Keratinocyte (primary cell): ENCODE data around the gene ZDHHC9. TPM values are rescaled to one million over a fixed set of nuclear protein-coding genes. Genes with fewer than 3 reads are reported as not detected.

Experiments used
- DNase-seq: peaks from one replicate; pipeline ENCODE4 v3.0.0-alpha.2; 2011; ENCODE audit warnings: low read depth, missing footprints, low spot score
- FAIRE-seq: peaks from 2 replicates; lab custom pipeline; 2011; peaks lifted over from hg19 to GRCh38; lab: Jason Lieb, UNC
- H2AFZ ChIP-seq: 2 replicates; pipeline ENCODE4 v1.6.0; 2012; ENCODE audit warnings: low read length, control low read depth, inconsistent platforms; ENCODE audit not compliant: control insufficient read depth
- H3K27ac ChIP-seq: 2 replicates; pipeline ENCODE4 v1.5.1; 2011; ENCODE audit warnings: low read length; ENCODE audit not compliant: control insufficient read depth, insufficient read depth
- H3K27me3 ChIP-seq: 3 replicates; pipeline ENCODE4 v1.6.0; 2011; ENCODE audit warnings: low read length; ENCODE audit not compliant: control insufficient read depth, insufficient read depth; ENCODE audit errors: extremely low read depth
- H3K36me3 ChIP-seq, 2 experiments: 2 replicates in 1 of 2; 3 replicates in 1 of 2; pipeline ENCODE4 v1.5.1; 2011; ENCODE audit warnings: low read length in 2 of 2, mild to moderate bottlenecking in 1 of 2; ENCODE audit not compliant: control insufficient read depth in 2 of 2, insufficient read depth in 2 of 2; ENCODE audit errors: extremely low read depth in 1 of 2
- H3K4me1 ChIP-seq: 3 replicates; pipeline ENCODE4 v1.5.1; 2011; ENCODE audit warnings: low read length; ENCODE audit not compliant: control insufficient read depth, insufficient read depth; ENCODE audit errors: extremely low read depth
- H3K4me2 ChIP-seq: 3 replicates; pipeline ENCODE4 v1.6.0; 2011; ENCODE audit warnings: low read depth, low read length; ENCODE audit not compliant: control insufficient read depth, insufficient read depth; ENCODE audit errors: extremely low read depth
- H3K4me3 ChIP-seq, 3 experiments: fragments of 200-600 bp in 1 of 3; sonication (generic) in 1 of 3; 2 replicates in 2 of 3; 3 replicates in 1 of 3; pipeline ENCODE4 v1.5.1; 2011 to 2016; ENCODE audit warnings: low read length in 3 of 3, mild to moderate bottlenecking in 3 of 3, control low read depth in 2 of 3, inconsistent platforms in 1 of 3, low read depth in 1 of 3, mixed read lengths in 1 of 3, mixed run types in 1 of 3, moderate library complexity in 1 of 3; ENCODE audit not compliant: control insufficient read depth in 2 of 3, insufficient read depth in 2 of 3; ENCODE audit errors: extremely low read depth in 1 of 3
- H3K79me2 ChIP-seq: 2 replicates; pipeline ENCODE4 v1.6.0; 2012; ENCODE audit warnings: low read length; ENCODE audit not compliant: control insufficient read depth, insufficient read depth
- H3K9ac ChIP-seq: 3 replicates; pipeline ENCODE4 v1.6.0; 2011; ENCODE audit warnings: low read length; ENCODE audit not compliant: control insufficient read depth, insufficient read depth; ENCODE audit errors: extremely low read depth
- H3K9me1 ChIP-seq: 3 replicates; pipeline ENCODE4 v1.6.0; 2011; ENCODE audit warnings: low read length; ENCODE audit not compliant: control insufficient read depth, insufficient read depth; ENCODE audit errors: extremely low read depth
- H3K9me3 ChIP-seq: 2 replicates; pipeline ENCODE4 v1.5.1; 2012; ENCODE audit warnings: low read depth, low read length; ENCODE audit not compliant: control insufficient read depth
- H4K20me1 ChIP-seq: 3 replicates; pipeline ENCODE4 v1.6.0; 2011; ENCODE audit warnings: low read length; ENCODE audit not compliant: control insufficient read depth, insufficient read depth; ENCODE audit errors: extremely low read depth
- EZH2 ChIP-seq: IDR thresholded peaks from one replicate; pipeline ENCODE4 v1.6.1; 2012; ENCODE audit warnings: inconsistent platforms, mild to moderate bottlenecking, low read length, moderate library complexity
- dilution Hi-C: fragments of 300-500 bp; cut with MboI; formaldehyde crosslinking; loops from one replicate; pipeline ENCODE4 v1.7.0; 2020; ENCODE audit warnings: low sequenced_read_pairs; ENCODE audit not compliant: extremely low pct_ligation_motif_present
- polyA plus RNA-seq, 5 experiments: library from polyadenylated mRNA; depleted of rRNA in 3 of 5; stranded (reverse) in 3 of 5; stranded (forward) in 1 of 5; unstranded in 1 of 5; fragments of >200 nt; gene quantifications; 1 replicate in 1 of 5; 2 replicates in 3 of 5; 3 replicates in 1 of 5; pipeline versions ENCODE4 v1.2.1 to v1.2.3, GENCODE V29; 2011 to 2012; ENCODE audit warnings: missing spikeins in 2 of 5, low read depth in 1 of 5, low replicate concordance in 1 of 5
- TF ChIP-seq, protein P1 (sequence below), 3 experiments: IDR thresholded peaks in 1 of 3; conservative IDR thresholded peaks in 1 of 3; optimal IDR thresholded peaks in 1 of 3; 2 replicates in 2 of 3; 3 replicates in 1 of 3; pipeline versions ENCODE3 to v1.5.1; 2011; ENCODE audit warnings: low read length in 3 of 3, mild to moderate bottlenecking in 3 of 3, moderate library complexity in 2 of 3, control low read depth in 1 of 3, inconsistent platforms in 1 of 3; ENCODE audit not compliant: insufficient read depth in 2 of 3; ENCODE audit errors: extremely low read depth in 1 of 3

Gene ZDHHC9
- polyA plus RNA-seq, 1 donor (not counting 4 experiments of a cell fraction or from before 2014, with no cell fraction given), result 30.0 TPM

DNA sequence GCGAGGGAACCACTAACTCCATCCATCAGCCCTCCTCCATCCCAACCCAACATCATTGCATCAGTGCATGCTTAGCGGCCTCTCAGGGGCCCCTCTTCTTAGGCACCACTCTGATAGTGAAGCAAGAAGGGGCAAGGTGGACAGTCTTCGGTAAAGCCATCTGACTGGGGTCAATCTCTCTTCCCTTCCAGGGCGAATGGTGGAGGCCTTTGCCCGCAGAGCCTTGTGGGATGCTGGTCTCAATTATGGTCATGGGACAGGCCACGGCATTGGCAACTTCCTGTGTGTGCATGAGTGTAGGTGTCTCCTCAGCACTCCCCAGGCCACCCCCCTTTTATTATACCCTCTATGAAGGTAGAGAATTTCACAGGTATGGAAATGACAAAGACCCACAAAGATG lies 82.7 kb downstream of the ZDHHC9 start:
- no peaks in the 10 kb centered on the region for H3K9me1 ChIP-seq
- no peaks in the 10 kb centered on the region for H3K27me3 ChIP-seq
- no peaks in the 10 kb centered on the region for H3K36me3 ChIP-seq
- H3K9ac ChIP-seq, result no peak overlapping the region
- no peaks in the 10 kb centered on the region for H3K79me2 ChIP-seq
- H4K20me1 ChIP-seq, result no peaks in the 10 kb centered on the region
- H2AFZ ChIP-seq, result no peak overlapping the region
- H3K4me2 ChIP-seq, result no peak overlapping the region
- dilution Hi-C loops, result no loop called here
- FAIRE-seq (no peak), DNase-seq (no peak)
- H3K4me3 ChIP-seq, result no peak overlapping the region
- H3K4me1 ChIP-seq, result no peaks in the 10 kb centered on the region
- TF ChIP-seq, protein P1, sequence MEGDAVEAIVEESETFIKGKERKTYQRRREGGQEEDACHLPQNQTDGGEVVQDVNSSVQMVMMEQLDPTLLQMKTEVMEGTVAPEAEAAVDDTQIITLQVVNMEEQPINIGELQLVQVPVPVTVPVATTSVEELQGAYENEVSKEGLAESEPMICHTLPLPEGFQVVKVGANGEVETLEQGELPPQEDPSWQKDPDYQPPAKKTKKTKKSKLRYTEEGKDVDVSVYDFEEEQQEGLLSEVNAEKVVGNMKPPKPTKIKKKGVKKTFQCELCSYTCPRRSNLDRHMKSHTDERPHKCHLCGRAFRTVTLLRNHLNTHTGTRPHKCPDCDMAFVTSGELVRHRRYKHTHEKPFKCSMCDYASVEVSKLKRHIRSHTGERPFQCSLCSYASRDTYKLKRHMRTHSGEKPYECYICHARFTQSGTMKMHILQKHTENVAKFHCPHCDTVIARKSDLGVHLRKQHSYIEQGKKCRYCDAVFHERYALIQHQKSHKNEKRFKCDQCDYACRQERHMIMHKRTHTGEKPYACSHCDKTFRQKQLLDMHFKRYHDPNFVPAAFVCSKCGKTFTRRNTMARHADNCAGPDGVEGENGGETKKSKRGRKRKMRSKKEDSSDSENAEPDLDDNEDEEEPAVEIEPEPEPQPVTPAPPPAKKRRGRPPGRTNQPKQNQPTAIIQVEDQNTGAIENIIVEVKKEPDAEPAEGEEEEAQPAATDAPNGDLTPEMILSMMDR (optimal IDR thresholded peaks at IDR 0.05 in 1 of 3, IDR thresholded peaks at IDR 0.05 in 1 of 3, conservative IDR thresholded peaks at IDR 0.05 in 1 of 3; ENCODE audit: extremely low read depth in 1 of 3, insufficient read depth in 2 of 3, low read length in 3 of 3), result no peak
- no peak for TF ChIP-seq EZH2
- H3K9me3 ChIP-seq, result no peaks in the 10 kb centered on the region
- no peak overlapping the region for H3K27ac ChIP-seq

DNA sequence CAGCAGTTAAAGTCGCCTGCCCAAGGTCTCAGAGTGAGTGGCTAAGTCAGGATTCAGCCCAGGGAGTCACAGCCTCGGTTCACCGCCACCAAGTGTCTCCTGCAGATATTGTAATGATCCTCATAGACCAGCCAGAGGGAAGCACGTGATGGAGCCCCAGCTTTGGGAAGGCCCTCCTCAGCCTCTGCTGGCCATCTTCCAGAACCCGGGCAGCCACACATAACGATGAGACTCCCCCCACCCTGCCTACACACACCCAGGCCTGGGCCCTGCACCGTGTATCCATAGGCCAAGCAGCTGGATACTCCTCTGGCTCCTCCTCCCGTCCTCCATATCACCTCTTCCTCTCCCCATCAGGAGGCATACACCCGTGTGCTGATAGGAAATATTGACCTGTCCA lies 83.5 kb downstream of the ZDHHC9 start:
- DNase-seq (no peak), FAIRE-seq (no peak)
- H3K4me3 ChIP-seq, result no peak overlapping the region
- H4K20me1 ChIP-seq, result no peaks in the 10 kb centered on the region
- no peaks in the 10 kb centered on the region for H3K4me1 ChIP-seq
- no peaks in the 10 kb centered on the region for H3K79me2 ChIP-seq
- no peak overlapping the region for H3K9ac ChIP-seq
- TF ChIP-seq, protein P1 (optimal IDR thresholded peaks at IDR 0.05 in 1 of 3, IDR thresholded peaks at IDR 0.05 in 1 of 3, conservative IDR thresholded peaks at IDR 0.05 in 1 of 3; ENCODE audit: extremely low read depth in 1 of 3, insufficient read depth in 2 of 3, low read length in 3 of 3), result no peak
- no peak for TF ChIP-seq EZH2
- H3K27ac ChIP-seq, result no peak overlapping the region
- H3K9me3 ChIP-seq, result no peaks in the 10 kb centered on the region
- H3K27me3 ChIP-seq, result no peaks in the 10 kb centered on the region
- no peaks in the 10 kb centered on the region for H3K36me3 ChIP-seq
- dilution Hi-C loops, result no loop called here
- no peaks in the 10 kb centered on the region for H3K9me1 ChIP-seq
- H2AFZ ChIP-seq, result no peak overlapping the region
- H3K4me2 ChIP-seq, result no peak overlapping the region
